Esophagus muscularis mucosa (tissue), 4 donors: ENCODE measurements around the gene PLA2R1. TPM values are rescaled to one million over a fixed set of nuclear protein-coding genes. Genes with fewer than 3 reads are reported as not detected.
A peak's percentile ranks its signal among the peaks of the same experiment; 100 is the strongest.

Experiments
- DNase-seq: peaks from one replicate; pipeline ENCODE4 v3.0.0-alpha.2; 2017; ENCODE audit errors: extremely low spot score
- H3K27ac ChIP-seq, 4 donors: fragments of 200-600 bp; sonication (generic); replicated peaks in 1 of 4; 1 replicate in 3 of 4; 2 replicates in 1 of 4; pipeline ENCODE4 v1.5.1; 2016 to 2019; ENCODE audit warnings: mild to moderate bottlenecking in 1 of 4
- H3K27me3 ChIP-seq, 4 donors: fragments of 200-600 bp; sonication (generic); one replicate each; pipeline versions ENCODE4 v1.5.1 to v1.6.0; 2016 to 2019
- H3K36me3 ChIP-seq, 4 donors: fragments of 200-600 bp; sonication (generic); one replicate each; pipeline ENCODE4 v1.5.1; 2016 to 2019
- H3K4me1 ChIP-seq, 4 donors: fragments of 200-600 bp; sonication (generic); one replicate each; pipeline ENCODE4 v1.5.1; 2016 to 2019
- H3K4me3 ChIP-seq, 4 donors: fragments of 200-600 bp; sonication (generic); 1 replicate in 2 of 4; 2 replicates in 2 of 4; pipeline ENCODE4 v1.5.1; 2016 to 2019; ENCODE audit warnings: mild to moderate bottlenecking in 4 of 4, moderate library complexity in 1 of 4
- H3K9me3 ChIP-seq, 4 donors: fragments of 200-600 bp; sonication (generic); 1 replicate in 3 of 4; 2 replicates in 1 of 4; pipeline ENCODE4 v1.5.1; 2016 to 2019
- CTCF ChIP-seq, 3 experiments: fragments of 200-600 bp in 2 of 3; fragments of 450-650 bp in 1 of 3; sonication (generic) in 2 of 3; IDR thresholded peaks; one replicate each; pipeline ENCODE4 v1.5.1; 2017 to 2019; ENCODE audit warnings: antibody characterized with exemption in 3 of 3, mild to moderate bottlenecking in 2 of 3, moderate library complexity in 1 of 3
- EP300 ChIP-seq: sonication (generic); formaldehyde crosslinking; IDR thresholded peaks from one replicate; pipeline ENCODE4 v1.6.1; 2017; ENCODE audit warnings: antibody characterized with exemption
- POLR2A ChIP-seq: fragments of 450-650 bp; IDR thresholded peaks from one replicate; pipeline ENCODE4 v1.6.1; 2017; ENCODE audit warnings: antibody characterized with exemption, moderate library complexity, mild to moderate bottlenecking, low read depth
- POLR2AphosphoS5 ChIP-seq, 2 donors: sonication (generic); formaldehyde crosslinking; IDR thresholded peaks; one replicate each; pipeline ENCODE4 v1.6.1; 2017; ENCODE audit warnings: antibody characterized with exemption in 2 of 2
- WGBS: methylation state at CpG from one replicate; pipeline ENCODE4 v1.1.5; 2018; 5-methylcytosine and 5-hydroxymethylcytosine counted together
- intact Hi-C: fragments of 100-400 bp; cut with DNase I; formaldehyde crosslinking; loops from one replicate; pipeline ENCODE4 v1.15.1; 2023
- total RNA-seq, 4 donors: library from RNA; depleted of rRNA; stranded (reverse); fragments of >200 nt; gene quantifications; one replicate each; pipeline versions ENCODE4 v1.1.0 to v1.2.1, GENCODE V29; 2016

Gene PLA2R1
- total RNA-seq = 1 to 10 TPM; 2.8 to 6.4 (median 5.1) TPM

GRCh38 chr2:160062292-160063005 lies at the start of gene PLA2R1:
TSS of gene PLA2R1 (minus strand) at chr2:160062615. CDS start at chr2:160062403, 212 bp downstream.
- Histone ChIP-seq H3K4me3 (peak within 1 kb of the TSS; percentile 76 to 94 (median 83)), H3K27ac (peak within 1 kb of the TSS; percentile 44 to 69 (median 52)), H3K36me3 (no peaks in the 10 kb centered on the region), H3K9me3 (no peaks in the 10 kb centered on the region), H3K27me3 (no peaks in the 10 kb centered on the region), H3K4me1 (peaks cover 20 to 44% (median 37%) of the 10 kb centered on the region in 4 donors)
- TF ChIP-seq EP300 = no peak
- no peak for TF ChIP-seq POLR2A
- no peak for TF ChIP-seq CTCF (IDR thresholded peaks at IDR 0.05)
- peak in 1 of 2 donors; percentile 16 for TF ChIP-seq POLR2AphosphoS5 (IDR thresholded peaks at IDR 0.05)
- 15% methylated on average over 21 of the region's 52 CpGs for WGBS
- intact Hi-C loops = no loop called here
- DNase-seq = no peak

- TF ChIP-seq POLR2AphosphoS5 (IDR thresholded peaks at IDR 0.05) (no peak), POLR2A (no peak), CTCF (IDR thresholded peaks at IDR 0.05) (no peak), EP300 (no peak)
- DNase-seq = no peak
- WGBS = 95% methylated on average over 7 of the region's 7 CpGs
- Histone ChIP-seq H3K27ac (no peak overlapping the region), H3K27me3 (no peaks in the 10 kb centered on the region), H3K4me3 (no peak overlapping the region), H3K4me1 (no peaks in the 10 kb centered on the region), H3K36me3 (no peaks in the 10 kb centered on the region), H3K9me3 (no peaks in the 10 kb centered on the region)
- intact Hi-C loops = loop anchor here (2.0 to 10.0 kb wide), 3 partner anchors 104 to 952 kb away; no protein-coding TSS in a partner anchor
Measured at GRCh38 chr2:160110674-160111239, 48.3 kb upstream of the PLA2R1 start.

GRCh38 chr2:160109939-160110673 lies 47.7 kb upstream of the PLA2R1 start:
- 47% methylated on average over 8 of the region's 8 CpGs for WGBS
- H3K4me3 ChIP-seq = no peak overlapping the region
- H3K27ac ChIP-seq = no peak overlapping the region
- no peaks in the 10 kb centered on the region for H3K36me3 ChIP-seq
- no peaks in the 10 kb centered on the region for H3K27me3 ChIP-seq
- H3K4me1 ChIP-seq = no peaks in the 10 kb centered on the region
- DNase-seq = no peak
- TF ChIP-seq CTCF (IDR thresholded peaks at IDR 0.05) (peak; percentile 80 to 82 (median 80)), POLR2A (no peak), EP300 (no peak), POLR2AphosphoS5 (IDR thresholded peaks at IDR 0.05) (peak in 1 of 2 donors; percentile 11)
- intact Hi-C loops = loop anchor here (2.0 to 10.0 kb wide), 3 partner anchors 105 to 953 kb away; no protein-coding TSS in a partner anchor
- H3K9me3 ChIP-seq = no peaks in the 10 kb centered on the region

GRCh38 chr2:160109243-160109642 lies 46.8 kb upstream of the PLA2R1 start:
- intact Hi-C loops = no loop called here
- Histone ChIP-seq H3K9me3 (no peaks in the 10 kb centered on the region), H3K4me1 (no peaks in the 10 kb centered on the region), H3K36me3 (no peaks in the 10 kb centered on the region), H3K4me3 (no peak overlapping the region), H3K27me3 (no peaks in the 10 kb centered on the region), H3K27ac (no peak overlapping the region)
- TF ChIP-seq CTCF (IDR thresholded peaks at IDR 0.05) = no peak
- TF ChIP-seq POLR2A = no peak
- no peak for TF ChIP-seq EP300
- TF ChIP-seq POLR2AphosphoS5 (IDR thresholded peaks at IDR 0.05) = no peak
- no peak for DNase-seq
- WGBS = 96% methylated on average over 3 of the region's 3 CpGs
